Pons (tissue), 1 donor: ENCODE measurements around the gene SLC25A25.
A peak's percentile ranks its signal among the peaks of the same experiment; 100 is the strongest.
"Not testable (repeated sequence)": the region's sequence is repeated elsewhere in the genome, so short reads cannot be mapped to it uniquely, and the experiment has no call there.

ENCODE experiments used
- DNase-seq: peaks from one replicate; pipeline ENCODE4 v3.0.0-alpha.2; 2016; ENCODE audit warnings: low spot score

SLC25A25 gene

DNA sequence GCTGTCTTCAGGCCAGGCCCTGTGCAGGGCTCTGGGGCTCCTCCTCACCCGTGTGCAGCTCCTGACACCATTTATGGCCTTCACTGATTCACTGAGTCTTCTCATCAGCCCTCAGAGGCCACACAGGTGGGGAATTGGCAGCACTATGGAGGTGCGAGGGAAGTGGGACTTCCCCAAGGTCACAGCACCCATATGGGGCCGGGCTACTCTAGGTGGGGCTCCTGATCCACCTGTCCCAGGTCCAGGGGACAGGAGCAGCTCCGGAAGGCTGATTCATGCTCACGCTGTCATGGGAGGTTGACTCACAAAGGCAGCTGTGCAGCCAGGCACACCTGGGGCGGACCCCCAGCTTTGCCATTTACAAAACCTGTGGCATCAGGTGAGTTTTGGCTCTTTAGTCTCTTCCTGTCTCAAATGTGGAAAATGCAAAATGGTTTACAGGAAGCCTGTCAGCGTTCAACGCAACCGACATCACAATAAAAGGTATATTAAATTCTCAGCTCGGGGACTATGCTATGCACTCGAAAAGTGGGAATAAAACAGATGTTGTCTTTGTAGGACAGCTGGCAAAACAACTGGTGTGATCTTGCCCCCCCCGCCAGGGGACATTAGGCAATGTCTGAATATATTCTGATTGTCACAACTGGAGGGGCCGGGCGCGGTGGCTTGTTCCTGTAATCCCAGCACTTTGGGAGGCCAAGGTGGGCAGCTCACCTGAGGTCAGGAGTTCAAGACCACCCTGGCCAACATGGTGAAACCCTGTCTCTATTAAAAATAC, 15.9 kb upstream of the SLC25A25 start:
- no peak for DNase-seq

DNA sequence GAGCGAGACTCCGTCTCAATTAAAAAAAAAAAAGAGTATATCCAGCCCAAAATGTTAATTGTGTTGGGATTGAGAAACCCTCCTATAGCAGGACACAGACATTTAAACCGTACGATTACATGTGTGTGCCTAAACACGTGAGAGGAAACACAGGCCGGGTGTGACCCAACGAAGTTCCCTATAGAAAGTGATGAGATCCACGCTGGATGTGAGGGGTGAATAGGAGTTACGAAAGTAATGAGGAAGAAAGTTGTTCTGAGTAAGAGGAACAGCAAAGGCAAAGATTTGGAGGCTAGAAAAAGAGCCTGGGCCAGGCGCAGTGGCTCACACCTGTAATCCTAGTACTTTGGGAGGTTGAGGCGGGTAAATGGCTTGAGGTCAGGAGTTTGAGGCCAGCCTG, 14.5 kb upstream of the SLC25A25 start:
- DNase-seq, result peak; percentile 82

DNA sequence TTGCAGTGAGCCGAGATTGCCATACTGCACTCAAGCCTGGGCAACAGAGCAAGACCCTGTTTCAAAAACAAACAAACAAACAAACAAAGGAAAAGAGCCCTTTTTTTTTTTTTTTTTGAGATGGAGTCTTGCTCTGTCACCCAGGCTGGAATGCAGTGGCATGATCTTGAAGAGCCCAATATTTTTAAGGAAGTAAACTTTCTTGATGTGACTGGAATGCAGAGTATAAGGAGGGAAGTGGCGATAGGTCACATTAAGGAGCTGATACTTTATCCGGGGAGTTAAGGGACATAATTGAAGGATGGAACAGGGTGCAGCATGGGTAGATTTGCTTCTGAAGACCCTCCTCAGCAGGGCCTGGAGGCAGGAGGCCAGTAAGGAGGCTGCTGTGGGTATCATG, 13.9 kb upstream of the SLC25A25 start:
- DNase-seq, result no peak

DNA sequence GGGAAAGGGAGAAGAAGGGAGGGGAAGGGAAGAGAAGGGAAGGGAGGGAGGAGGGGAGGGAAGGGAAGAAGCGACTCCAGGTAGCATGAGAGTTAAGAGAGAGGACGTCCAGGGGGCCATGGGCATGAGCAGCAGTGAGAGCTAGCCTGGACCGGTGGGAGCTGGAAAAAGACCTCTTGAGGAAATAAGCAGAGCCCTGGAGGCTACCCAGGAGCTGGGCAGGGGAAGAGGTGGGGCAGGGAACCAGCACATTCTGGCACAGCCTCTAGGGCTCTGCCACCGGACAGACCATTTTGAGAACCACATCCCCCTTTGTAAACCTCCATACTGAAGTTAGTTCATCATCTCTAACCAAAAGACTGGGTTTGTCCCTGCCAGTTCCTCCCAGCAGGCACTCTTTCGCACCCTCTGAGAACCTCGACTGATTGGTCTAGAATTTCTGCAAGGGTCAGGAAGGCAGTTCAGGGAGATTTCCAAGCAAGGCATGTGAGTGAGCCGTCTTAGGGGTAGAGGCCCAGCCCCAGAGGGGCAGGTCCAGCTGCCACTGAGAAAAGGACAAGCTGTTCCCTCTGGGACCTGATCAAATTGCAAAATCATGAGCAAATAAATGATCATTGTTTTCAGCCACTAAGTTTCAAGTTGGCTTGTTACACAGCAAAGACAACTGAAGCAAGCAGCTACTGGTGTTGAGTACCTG, 12.5 kb upstream of the SLC25A25 start:
- DNase-seq, result peak; percentile 33

DNA sequence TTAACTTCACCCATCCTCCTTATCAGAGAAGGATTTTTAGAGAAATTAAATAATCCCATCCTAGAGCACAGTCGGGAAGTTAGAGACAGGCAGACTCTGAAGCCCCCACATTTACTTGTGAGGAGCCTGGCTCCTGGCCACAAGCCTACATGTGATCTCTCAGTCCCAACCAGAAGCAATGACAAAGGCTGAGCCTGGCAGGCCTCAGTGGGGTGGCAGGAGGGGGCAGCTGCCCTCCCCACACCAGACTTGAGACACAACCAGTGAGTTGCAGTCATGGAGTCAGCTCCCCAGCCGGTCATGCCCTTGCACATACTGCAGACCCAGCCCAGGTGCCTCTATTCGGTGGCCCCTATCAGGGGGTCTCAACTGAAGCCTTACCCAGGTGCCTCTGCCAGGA, 11.9 kb upstream of the SLC25A25 start:
- DNase-seq, result peak; percentile 22

DNA sequence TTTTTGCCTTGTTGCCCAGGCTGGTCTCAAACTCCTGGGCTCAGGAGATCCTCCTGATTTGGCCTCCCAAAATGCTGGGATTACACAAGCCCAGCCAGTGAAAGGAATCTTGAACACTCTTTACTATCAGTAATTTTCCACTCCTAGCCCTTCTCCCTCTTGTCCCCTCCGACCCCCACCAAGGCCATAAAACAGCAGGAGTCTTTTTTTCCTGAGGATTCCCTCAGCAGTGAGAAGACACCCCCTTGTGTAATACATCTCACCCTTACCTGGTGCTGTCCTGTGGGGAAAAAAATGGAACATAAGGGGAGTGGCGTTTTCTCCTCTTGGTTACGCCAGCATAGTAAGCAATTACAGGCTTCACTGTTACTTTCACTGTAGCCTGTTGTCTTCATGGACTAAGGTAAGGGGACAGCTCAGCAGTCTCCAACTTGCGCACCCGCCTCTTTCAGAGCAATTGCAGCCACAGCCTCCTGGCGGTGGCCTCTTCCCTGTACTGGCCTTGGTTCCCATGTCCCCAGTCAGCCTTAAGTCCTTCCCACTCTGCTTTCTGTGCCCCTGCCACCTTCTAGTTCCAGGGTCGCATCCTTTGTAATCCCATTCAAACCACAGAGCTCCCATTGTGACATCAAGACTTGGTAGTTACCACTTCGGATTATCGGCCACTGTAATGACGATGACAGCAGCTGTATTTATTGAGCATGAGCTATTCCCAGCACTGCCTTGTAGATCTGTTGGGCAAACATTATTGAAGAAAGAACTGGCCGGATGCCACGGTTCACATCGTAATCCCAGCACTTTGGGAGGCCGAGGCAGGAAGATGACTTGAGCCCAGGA, 10.9 kb upstream of the SLC25A25 start:
- no peak for DNase-seq

DNA sequence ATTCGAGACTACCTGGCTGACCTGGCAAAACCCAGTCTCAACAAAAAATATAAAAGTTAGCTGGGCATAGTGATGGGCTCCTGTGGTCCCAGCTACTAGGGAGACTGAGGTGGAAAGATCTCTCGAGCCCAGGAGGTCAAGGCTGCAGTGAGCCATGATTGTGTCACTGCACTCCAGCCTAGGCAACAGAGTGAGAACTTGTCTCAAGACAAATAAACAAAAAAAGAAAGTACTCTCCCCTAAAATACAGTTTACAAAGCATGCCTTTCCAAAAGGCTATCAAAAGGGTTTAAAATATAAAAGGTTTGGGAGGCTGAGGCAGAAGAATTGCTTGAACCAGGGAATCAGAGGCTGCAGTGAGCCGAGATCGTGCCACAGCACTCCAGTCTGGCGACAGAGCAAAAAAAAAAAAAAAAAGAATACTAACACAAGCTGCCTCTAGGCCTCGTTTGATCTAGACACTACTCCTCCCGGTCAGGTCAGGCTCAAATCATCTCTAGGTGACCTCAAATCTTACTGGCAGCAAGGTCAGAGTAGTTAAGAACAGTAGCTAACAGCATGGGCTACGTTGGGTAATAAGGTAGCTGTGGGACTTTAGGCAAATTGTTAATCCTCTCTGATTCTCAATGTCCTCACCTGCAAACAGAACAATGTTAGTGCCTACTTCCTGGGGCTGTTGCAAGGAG, 10.2 kb upstream of the SLC25A25 start:
- no peak for DNase-seq

DNA sequence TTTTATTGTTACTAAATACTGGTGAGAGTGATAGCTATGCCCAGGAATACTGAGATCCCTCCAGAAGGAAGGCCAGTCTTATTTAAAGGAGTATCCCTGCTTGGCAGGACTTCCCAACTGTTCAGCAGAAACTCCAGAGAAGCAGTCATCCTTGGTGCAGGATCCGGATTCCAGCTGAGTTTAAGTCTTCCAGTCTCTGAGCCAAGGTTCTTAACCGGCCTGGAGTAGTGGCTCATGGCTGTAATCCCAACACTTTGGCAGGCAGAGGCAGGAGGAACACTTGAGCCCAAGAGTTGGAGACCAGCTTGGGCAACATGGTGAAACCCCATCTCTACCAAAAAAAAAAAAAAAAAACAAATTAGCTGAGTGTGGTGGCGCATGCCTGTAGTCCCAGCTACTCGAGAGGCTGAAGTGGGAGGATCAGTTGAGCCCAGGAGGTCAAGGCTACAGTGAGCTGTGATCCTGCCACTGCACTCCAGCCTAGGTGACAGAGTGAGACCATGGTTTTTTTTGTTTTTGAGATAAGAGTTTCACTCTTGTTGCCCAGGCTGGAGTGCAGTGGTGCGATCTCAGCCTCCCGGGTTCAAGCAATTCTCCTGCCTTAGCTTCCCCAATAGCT, 8.6 kb upstream of the SLC25A25 start:
- no peak for DNase-seq

DNA sequence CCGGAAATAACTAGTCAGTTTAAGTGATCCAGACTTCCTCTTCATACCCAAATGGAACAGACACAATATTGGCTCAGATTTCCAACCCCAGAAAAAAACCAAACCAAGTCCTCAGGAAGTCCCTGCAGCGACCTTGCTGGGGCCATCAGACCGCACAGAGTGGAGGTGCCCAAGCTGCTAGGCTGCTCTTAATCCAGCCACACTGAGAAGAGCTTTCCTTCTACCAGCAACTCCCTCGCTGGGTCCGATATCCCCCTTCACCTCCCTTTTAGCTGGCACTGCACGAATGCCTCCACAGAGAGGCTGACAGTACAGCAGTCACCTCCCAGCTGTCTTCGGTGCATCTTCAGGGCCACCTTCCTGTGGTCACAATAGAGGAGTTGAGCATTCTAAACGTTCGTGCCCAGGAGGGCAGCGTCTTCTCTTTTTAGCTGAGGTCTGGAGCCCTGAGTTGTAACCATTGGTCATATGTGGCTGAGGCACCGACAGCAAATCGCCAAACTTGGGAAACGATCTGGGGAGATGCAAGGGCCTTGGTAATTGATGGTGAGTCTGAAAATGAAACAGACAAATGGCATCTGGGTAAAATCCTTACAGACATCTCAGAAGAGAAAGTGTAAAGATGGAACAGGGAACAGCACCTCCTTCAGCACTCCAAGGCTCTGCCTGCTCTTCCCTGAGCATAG, 6.6 kb upstream of the SLC25A25 start:
- no peak for DNase-seq

DNA sequence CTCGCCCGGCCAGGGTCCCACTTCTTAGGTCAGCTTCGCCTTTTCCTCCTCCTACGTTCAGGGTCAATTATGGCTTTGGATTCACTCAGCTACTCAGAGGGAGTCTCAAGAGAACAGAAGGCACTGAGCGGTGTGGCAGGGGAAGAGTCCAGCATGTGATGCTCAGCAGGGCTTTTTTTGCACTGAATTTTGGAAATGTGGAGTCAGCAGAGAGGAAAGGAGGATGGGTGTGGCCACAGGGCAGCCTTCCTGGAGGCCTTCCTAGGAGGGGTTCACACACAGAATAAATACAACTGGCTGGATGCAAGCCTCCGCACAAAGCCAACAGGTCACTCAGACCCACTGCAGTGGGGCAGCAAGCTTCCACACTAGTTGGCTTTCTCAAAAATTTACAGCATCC, 5.8 kb upstream of the SLC25A25 start:
- DNase-seq, result no peak

DNA sequence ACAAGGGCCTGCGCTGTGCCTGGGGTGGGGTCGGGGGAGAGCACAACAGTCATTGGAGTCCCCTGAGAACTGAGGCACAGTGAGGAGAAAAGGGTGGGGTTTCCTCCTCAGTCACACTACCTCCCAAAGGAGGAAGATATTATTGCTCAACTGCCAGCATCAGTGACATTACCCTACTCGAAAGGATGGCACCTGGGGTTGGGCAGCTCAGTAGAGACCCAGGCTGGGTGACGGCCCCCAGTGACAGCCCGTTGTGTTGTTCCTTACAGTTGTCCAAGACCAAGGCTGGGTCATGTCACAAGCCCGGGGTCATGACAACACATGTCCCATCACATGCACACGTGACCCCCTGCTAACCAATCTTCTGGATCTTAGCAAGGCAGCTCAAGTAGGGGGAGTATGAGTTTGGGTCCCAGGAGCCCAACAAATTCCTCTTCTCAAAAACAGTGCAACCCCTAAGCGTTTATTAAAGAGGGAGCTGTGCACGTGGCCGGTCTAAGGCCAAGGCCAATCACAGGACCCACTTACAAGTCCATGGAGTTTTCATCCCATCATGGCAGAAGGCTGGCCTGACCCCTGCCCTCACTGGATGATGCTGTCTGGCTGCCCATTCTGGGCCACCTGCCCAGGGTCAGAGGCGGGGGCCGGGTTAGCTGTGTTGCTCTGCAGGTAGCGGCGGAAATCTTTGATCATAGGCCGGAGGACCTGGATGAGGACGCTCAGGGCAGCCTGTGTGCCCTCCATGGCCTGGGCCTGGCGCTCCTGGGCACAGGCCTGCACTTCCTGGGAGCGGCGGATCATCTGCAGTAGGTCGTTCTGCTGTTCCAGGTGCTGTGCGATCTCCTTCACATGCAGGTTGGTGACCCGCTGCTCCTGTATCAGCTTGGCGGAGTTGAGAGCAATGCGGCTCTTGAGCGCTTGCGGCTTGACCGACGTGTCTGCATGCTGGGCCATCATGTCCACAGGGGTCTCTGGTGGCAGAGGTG, 4.9 kb upstream of the SLC25A25 start:
- no peak for DNase-seq

DNA sequence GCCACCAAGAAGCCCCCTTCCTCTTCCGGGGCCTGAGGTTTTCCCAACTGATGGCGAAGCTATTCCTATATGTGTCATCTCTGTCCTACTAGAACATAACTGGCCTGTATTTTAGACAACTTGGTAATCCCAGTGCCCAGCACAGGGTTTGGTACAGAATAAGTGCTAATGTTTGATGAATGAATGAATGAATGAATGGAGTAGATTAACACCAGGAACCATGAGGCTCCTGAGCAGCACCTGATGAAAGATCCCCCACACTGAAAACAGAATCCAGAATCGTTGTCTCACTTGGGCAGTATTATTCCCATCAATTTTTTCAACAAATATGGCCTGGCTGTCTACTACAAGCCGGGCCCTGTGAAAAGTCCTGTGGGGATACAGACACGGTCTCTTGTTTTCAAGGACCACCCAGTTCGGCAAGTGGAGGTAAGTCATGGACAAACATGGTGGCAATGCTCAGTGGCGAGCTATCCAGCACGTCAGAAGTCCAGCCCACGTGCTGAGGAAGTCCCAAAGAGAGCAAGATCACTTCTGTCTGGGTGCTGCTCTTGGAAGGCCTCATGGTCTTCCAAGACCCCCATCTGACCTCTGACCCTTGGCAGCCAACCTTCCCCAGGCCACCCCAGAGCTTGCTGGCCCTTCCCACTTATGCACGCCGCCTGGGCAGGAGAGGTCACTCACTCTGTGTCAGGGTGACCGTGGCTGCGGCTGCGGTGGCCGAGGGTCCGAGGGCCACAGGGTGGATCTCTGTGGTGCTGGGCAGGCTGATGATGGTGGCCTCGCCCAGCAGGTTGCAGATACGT, 1.9 kb upstream of the SLC25A25 start:
- no peak for DNase-seq

DNA sequence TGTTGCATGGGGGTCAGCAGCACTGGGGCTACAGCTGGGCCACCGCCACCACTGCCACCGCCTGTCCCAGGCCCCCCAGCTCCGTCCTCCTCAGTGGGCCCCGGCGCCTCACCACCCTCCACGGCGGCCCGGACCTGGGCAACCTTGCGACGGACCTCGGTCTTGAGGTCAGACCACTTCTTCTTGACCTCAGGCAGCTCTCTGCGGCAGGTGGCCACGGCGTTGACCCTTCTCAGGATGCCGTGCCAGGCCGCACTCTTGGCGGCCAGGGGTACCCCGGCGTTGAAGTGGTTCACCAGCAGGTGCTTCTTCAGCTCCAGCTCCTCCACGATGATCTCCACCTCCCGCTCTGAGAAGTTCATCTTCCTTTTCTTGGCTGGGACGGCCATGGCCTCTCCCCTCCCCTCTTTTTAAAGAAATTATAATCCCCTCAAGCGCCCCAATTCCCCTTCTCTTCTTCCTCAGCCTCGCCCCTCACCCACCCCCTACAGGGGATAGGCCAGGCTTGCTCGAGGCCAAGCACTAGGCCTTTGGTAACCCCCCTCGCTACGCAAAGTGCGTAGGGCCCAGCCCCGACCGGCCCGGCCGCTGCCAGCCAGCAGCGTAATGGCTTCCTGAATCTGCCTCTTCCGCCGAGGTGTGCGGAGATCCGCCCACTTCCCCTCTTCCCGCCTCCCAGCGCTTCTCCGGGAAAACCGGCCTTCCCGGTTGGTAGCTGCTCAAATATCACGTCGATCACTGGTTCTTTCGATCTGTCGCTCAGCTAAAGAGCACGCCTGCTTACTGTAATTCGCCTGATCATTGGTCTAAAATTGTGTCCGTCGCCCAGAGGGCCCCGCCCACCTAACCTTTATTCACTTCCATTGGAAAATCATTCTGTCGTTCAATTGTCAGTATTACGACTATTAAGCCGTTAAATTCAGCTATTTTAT, 1.1 kb upstream of the SLC25A25 start, which contains the start of gene NAIF1:
TSS of gene NAIF1 (minus strand) at position 608 of the 932 bp plus-strand sequence. CDS start at position 389, 219 bp downstream.
- DNase-seq, result peak; percentile 100

DNA sequence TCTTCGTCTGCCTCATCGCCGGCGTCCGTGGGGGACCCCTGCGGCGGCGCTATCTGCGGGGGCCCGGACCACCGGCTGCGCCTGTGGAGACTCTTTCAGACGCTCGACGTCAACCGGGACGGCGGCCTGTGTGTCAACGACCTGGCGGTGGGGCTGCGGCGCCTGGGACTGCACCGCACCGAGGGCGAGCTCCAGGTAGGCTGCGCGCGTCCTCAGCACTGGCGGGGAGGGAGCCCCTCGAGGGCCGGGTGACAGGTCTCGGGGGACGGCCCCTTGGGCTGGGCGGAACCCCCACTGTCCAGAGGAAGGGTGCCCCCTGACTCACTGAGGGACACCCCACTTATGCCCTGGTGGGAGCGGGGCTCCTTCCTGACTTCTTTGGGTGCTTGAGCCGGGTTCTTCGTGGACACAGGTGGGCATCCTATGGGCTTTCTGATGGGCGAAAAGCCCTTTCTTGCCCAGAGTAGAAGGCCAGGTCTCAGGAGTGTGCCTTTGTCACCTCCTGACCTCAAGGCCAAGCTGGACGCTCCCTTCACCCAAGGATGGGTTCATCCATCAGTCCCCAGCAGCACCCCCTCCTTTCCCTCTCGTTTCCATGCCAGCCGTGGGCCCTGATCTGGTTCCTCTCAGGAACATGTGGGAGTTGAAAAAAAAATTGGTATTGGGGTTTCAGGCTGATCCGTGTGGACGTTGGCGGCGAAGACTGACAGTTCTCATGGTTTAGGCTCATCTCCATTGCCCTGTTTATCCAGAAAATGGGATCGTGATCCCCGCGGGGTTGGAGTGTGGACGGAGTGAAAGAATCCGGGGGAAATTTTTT, 564 bp downstream of the SLC25A25 start:
- peak; percentile 19 for DNase-seq

DNA sequence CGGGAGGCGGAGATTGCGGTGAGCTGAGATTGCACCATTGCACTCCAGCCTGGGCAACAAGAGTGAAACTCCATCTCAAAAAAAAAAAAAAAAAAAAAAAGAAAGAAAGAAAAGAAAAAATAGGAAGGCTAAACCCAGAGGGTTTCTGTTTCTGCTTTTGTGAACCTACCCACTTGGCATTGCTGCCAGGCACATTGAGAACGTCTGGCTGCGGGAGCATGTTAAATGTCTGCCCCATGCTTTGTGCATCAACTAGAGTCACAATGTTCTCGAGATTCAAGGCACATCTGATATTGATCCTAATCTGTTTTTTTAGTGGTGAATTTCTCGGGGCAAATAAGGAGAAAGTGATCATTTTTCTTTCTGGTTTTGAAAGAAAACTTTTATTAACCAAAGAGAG, 2.8 kb downstream of the SLC25A25 start:
- DNase-seq, result peak; percentile 31

DNA sequence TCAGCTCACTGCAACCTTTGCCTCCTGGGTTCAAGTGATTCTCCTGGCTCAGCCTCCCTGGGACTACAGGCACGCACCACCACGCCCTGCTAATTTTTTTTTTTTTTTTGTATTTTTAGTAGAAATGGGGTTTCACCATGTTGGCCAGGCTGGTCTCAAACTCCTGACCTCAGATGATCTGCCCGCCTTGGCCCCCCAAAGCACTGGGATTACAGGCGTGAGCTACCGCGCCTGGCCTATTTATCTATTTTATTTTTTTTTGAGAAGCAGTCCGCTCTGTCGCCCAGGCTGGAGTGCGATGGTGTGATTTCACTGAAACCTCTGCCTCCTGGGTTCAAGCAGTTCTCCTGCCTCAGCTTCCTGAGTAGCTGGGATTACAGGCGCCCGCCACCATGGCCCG, 3.4 kb downstream of the SLC25A25 start:
- DNase-seq, result not testable (repeated sequence)
